Hepatocyte (in vitro differentiated cells): ENCODE measurements around the gene ZCCHC3.

Source experiments
- EZH2phosphoT487 ChIP-seq: fragments of 200-600 bp; sonication (generic); IDR thresholded peaks from one replicate; pipeline ENCODE4 v1.6.1; 2018; ENCODE audit warnings: antibody characterized with exemption, mild to moderate bottlenecking, low read depth, moderate library complexity; ENCODE audit not compliant: unreplicated experiment, severe bottlenecking
- TF ChIP-seq, protein P1 (sequence below): fragments of 200-600 bp; sonication (generic); IDR thresholded peaks from 2 replicates; pipeline ENCODE4 v1.5.1; 2016; ENCODE audit warnings: antibody characterized with exemption, mild to moderate bottlenecking; ENCODE audit not compliant: poor library complexity

DNA sequence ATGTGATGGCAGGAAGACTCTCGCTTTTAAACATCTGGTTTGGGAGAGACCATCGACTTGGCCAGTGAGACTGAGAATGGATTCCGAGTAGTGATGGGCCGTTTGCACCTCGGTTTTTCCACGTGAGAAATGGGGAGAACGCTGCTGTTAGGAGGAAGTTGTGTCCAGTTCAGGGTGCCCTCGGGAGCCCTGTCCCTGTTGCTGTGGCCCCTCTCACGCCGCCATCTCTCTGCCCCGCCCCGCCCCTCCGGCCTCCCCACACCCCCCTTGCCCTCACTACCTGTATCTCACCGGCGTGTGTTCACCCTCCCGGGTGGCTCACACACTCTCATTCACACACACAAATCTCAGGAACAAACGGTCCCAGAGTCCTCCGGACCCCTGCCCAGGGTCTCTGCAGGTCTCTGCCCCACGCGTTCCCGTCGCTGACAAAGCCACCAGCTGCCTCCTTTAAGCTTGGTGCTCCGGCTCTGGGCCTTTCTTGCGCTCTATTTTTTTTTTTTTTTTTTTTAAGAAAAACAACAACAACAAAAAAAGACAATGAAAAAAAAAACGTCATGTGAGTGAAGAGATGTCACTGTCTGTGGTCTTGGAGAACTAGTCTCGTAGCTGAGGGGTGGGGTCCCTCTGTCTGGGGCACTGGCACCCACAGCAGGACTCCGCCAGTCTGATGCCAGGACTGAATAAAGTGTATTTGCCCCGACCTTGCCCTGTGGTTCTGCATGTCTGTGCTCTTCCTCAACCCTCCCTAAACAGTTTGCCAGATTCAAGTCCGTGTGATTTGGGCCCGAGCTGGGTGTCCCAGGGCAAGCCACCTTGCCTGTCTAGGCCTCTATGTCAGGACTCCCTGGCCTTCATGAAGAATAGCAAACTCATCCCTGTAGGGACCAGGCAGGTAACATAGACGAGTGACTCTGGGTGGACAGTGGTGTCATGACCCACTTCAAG lies 30.9 kb downstream of the ZCCHC3 start:
- TF ChIP-seq, protein P1, sequence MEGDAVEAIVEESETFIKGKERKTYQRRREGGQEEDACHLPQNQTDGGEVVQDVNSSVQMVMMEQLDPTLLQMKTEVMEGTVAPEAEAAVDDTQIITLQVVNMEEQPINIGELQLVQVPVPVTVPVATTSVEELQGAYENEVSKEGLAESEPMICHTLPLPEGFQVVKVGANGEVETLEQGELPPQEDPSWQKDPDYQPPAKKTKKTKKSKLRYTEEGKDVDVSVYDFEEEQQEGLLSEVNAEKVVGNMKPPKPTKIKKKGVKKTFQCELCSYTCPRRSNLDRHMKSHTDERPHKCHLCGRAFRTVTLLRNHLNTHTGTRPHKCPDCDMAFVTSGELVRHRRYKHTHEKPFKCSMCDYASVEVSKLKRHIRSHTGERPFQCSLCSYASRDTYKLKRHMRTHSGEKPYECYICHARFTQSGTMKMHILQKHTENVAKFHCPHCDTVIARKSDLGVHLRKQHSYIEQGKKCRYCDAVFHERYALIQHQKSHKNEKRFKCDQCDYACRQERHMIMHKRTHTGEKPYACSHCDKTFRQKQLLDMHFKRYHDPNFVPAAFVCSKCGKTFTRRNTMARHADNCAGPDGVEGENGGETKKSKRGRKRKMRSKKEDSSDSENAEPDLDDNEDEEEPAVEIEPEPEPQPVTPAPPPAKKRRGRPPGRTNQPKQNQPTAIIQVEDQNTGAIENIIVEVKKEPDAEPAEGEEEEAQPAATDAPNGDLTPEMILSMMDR, result no peak
- no peak for TF ChIP-seq EZH2phosphoT487
